ENCODE data around the gene ABCA4.

The ABCA4 gene

GRCh38 chr1:94084547-94084946 lies 36.4 kb downstream of the ABCA4 start:
- no peak for DNase-seq (ENCODE audit: low read depth in 2 of 3, low spot score in 2 of 3)

DNA sequence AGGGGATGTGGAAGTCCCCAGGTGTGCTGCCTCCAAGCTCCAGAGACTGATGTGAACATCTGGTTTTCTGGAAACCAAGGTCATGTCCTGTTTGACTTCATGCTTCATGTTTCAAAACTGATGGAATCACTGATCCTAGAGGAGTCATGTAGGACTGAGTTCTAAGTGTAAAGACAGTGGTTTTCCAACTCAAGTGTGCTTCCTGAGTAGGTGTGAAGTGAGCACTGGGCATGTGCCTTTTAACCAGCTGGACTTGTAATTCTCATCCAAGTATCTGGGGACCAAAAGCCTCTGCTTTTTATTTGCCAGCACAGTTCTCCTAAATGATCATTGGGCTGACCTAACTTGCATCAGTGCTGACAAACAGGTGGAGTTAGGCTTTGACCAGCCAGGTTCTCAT lies 36.9 kb downstream of the ABCA4 start:
- no peak for DNase-seq (ENCODE audit: low read depth in 2 of 3, low spot score in 2 of 3)

DNA sequence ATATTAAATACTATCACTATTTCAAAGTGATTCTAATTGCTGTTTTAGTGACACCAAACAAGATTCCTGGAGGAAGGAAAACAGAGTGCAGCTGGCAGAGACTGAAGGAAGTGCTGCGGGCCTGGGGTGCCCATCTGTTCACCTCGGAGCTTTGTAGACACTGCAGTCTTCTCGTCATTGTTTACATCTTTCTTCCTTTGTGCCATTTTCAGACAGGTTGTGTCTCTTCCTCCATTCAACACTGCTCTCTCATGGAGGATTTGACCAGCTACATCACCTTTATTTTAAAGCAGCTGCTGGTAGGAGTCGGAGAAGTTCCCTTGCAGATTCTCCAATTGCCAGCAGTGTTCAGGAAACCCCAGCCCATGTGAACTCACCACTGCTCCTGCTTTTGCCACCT lies 37.3 kb downstream of the ABCA4 start:
- no peak for DNase-seq (ENCODE audit: low read depth in 2 of 3, low spot score in 2 of 3)

GRCh38 chr1:94081566-94082344 lies 39.2 kb downstream of the ABCA4 start:
- no peak for DNase-seq (ENCODE audit: low read depth in 2 of 3, low spot score in 2 of 3)

DNA sequence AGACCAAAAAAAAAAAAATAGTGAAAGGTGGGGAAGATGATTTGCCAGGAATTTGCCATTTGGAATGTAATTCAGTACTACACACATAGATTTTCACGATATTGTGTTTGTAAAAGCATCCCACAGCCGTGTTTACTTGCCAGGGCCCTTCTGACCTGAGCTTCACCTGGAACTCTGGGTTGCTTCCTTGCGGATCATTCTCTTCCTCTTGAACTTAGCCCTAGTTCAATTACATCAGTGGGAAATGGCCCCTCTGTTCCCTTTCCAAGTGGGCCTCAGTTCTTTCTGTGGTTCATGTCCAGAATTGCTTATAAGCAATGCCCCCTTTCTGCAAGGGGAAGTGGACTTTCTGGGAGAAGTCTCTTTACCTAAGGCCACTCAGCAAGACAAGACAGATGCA lies 41.0 kb downstream of the ABCA4 start:
- DNase-seq (ENCODE audit: low read depth in 2 of 3, low spot score in 2 of 3) = no peak

DNA sequence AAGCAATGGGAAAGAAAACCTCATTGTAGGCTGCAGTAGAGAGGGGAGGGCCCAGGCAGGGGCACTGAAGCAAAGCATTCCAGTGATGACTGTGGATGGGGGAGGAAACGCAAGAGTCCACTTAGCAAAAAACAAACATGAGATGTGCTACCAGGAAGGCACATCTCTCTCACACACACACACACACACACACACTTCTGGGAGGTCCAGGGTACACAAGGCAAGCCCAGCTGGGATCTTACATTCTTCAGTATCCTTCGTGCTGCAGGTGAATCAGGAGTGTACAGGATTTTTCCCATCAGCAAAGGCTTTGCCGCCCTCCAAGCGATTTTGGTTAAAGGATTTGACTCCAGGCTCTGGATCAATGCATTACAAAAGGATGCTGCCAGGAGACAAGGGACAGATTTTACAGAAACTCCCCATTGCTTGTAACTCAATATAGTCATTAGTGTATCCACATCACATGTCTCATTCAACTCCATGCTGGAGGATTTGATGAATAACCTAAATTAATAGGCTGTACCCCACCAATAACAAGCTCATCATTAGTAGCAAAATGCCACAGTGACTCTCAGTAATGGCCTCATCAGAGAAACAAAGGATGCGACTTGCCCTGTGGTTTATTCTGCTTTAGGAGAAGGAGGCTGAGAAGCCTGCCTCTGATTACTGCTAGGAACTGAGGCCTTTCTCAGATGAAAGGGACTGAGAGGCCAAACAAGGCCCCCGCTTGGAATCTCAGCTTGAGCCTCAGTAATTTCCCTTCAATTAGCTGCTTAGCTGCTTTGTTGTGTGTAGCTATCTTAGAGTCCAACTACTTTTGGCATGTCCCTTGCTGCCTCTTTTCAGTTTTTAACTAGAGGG lies 41.6 kb downstream of the ABCA4 start:
- DNase-seq (ENCODE audit: low read depth in 2 of 3, low spot score in 2 of 3) = no peak

GRCh38 chr1:94072840-94073522 lies 48.0 kb downstream of the ABCA4 start:
- DNase-seq (ENCODE audit: low read depth in 2 of 3, low spot score in 2 of 3) = no peak

DNA sequence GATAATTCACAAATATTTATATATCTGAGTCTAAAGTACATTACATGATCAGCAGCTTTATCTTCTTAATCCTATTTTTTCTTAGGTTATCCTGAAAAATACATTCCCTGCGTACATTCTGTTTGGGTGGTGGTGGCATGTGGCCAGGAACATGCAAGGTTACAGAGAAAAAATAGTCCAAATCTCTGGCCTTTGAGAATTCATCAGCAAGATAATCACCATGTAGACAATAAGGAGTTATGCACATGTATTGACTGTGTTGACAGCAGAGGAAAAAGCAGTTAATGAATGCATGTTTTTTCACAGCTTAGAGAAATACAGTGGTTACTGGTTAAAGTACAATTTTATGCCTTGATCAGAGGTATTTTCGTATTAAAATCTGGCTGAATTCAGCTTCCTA lies 49.0 kb downstream of the ABCA4 start:
- DNase-seq (ENCODE audit: low read depth in 2 of 3, low spot score in 2 of 3) = no peak

GRCh38 chr1:94071391-94071790 lies 49.6 kb downstream of the ABCA4 start:
- DNase-seq (ENCODE audit: low read depth in 2 of 3, low spot score in 2 of 3) = no peak

DNA sequence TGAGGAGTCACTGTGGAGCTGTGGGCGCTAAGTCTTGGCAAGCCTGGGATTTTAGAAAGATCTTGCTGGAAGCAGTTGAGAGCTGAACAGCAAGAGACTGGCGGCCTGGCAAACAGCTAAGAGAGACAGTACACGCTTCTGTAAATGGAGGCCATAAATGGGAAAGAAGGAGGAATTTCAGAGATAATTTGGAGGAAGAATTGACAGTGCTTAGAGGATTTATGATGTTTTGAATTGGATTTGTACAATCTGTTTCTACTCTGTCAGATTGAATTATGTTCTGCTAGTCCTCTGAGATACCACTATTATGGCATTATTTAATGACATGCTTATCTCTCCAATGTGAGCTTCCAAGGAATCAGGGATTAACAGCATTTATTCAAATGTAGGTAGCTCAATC lies 50.1 kb downstream of the ABCA4 start:
- DNase-seq (ENCODE audit: low read depth in 2 of 3, low spot score in 2 of 3) = no peak

DNA sequence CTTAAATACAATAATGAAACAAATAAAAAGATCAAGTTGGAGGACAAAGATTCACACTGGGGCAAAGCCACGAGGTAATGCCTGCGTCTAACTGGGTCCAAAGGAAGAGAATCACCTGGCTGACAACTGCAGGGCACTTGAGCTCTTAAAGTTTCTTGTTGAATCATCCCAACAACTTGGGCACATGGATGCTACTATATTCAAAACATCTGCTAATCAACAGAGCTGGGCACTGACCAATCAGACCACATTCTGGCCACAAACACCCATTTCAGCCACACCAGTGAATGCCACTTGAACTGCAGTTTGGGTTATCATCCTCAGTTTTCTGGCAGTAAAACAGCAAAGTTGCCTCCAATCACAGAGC lies 51.0 kb downstream of the ABCA4 start:
- no peak for DNase-seq (ENCODE audit: low read depth in 2 of 3, low spot score in 2 of 3)

DNA sequence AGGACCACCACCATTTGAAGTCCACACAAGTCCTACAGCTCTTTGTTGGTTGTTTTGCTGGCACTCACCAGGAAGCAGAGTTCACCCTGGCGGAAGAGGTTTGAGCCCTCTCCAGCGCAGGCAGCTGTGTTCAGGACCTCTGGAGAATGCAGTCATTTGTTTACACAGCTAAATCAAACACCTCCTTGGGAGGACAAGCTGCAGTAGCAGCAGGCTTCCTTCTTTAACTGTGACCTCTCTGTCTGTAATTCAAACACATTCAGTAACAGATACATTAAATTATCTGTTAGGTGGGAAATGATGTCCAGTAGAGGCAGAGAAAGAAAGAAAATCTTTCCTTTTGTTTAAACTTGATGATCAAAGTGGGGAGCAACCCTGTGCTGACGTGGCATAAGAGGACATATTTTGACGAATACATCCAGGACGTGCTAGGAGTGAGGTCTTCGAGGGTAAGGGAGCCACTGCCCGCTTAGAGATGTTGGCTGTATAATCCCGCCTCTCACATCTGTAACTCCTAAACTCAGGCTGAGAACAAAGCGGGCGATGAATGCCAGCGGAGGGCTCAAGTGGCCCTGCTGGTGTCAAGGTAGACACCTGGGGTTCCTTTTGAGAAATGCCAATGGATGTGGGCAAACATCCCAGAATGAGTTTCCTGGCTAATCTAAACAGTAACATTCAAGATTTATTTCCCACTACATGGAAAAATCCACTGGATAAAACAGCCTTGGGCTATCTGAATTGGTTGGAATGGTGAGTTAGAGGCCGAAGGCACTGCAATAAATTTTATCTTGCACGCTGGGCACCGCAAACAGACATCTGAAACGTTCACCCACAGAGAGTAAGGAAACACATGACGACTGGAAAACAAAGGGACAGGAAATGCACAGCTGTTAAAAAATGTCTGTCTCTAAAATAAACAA lies 51.7 kb downstream of the ABCA4 start:
- DNase-seq (ENCODE audit: low read depth in 2 of 3, low spot score in 2 of 3) = no peak

- no peak for DNase-seq (ENCODE audit: low read depth in 2 of 3, low spot score in 2 of 3)
These were observed 52.6 kb downstream of the ABCA4 start for GRCh38 chr1:94068096-94068998.

GRCh38 chr1:94067196-94067595 lies 53.8 kb downstream of the ABCA4 start:
- DNase-seq (ENCODE audit: low read depth in 2 of 3, low spot score in 2 of 3) = no peak

DNA sequence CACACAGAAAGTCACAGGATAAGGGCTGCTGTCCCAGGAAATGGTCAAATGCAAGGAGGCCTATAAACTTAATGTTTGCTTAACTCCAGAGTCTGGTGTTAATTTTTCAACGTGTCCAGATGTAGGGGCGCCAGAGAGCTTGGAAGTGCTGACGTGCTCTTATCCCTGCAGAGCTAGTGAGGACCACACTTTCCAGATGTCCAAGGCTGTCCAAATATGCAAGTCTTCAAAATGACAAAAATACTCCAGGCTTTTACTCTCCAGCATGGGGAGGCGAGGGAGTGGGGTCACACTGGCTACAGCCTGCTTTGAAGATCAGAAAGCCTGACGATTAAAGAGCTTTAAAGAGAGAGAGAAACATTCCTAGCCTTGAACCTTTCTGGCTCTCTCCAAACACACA lies 57.6 kb downstream of the ABCA4 start:
- DNase-seq (ENCODE audit: low read depth in 2 of 3, low spot score in 2 of 3) = no peak

DNA sequence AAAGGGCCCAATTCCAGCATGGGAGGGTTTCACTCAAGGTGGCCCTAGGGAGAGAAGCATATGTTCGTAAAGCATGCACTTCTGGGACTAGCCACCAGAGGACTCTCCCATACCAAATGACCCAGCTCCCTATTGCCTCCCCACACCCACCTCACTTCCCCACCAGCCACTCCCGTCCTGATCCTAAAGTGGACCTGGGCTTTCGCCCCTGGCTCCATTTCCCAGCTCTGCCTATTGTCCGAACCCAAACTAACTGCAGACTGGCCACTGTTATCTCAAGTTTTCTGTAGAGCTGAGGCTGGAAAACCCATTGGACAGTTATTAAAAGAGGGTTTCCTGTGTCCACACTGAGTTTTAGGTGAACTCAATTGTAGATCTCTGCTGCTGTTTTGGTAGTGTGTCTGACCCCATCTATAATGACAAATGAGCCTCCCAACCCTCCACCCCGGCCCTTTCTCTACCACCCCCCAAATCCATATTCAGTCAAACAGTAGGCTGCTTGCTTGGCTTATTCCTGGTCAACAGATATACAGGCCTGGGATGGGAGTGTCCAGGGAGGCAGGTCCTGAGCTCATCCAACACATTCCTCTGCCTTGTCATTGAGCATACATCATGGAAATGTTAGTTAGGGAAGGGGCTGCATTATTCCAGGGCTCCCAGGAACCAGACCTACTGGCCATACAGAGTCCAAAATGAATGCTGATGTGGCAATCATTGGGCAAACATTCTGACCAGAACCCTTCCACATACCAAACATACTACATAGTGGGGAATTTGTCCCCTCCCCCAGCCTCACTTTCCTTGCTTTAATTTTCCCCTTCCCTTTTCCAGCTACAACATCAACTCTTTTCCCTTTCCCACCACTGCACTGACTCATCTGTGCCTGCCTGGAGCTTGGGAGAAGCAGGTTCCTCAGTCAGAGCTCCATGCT lies 59.2 kb downstream of the ABCA4 start:
- DNase-seq (ENCODE audit: low read depth in 2 of 3, low spot score in 2 of 3) = no peak

GRCh38 chr1:94060720-94061119 lies 60.2 kb downstream of the ABCA4 start:
- DNase-seq (ENCODE audit: low read depth in 2 of 3, low spot score in 2 of 3) = no peak

- DNase-seq (ENCODE audit: low read depth in 2 of 3, low spot score in 2 of 3) = no peak
These were observed 62.2 kb downstream of the ABCA4 start for GRCh38 chr1:94058766-94059165.

GRCh38 chr1:94056996-94057395 lies 64.0 kb downstream of the ABCA4 start:
- no peak for DNase-seq (ENCODE audit: low read depth in 2 of 3, low spot score in 2 of 3)

All from activated CD8-positive, alpha-beta memory T cell treated with anti-CD3 and anti-CD28 coated beads for 48 hours (primary cell).